Measurements from ENCODE around the gene NOVA2. TPM values are rescaled to one million over a fixed set of nuclear protein-coding genes. Genes with fewer than 3 reads are reported as not detected.

The NOVA2 gene
- total RNA-seq, 1 experiment from 2014 or later, result not detected

GRCh38 chr19:45902651-45903625, 70.7 kb downstream of the NOVA2 start:
- no peaks in the 10 kb centered on the region for H3K9me3 ChIP-seq (ENCODE audit: low read length)
- DNase-seq (peak; percentile 97), ATAC-seq (peak; percentile 91)
- ChIA-PET POLR2A (ENCODE audit: unreplicated experiment) (interaction anchor here (0.5 to 0.7 kb wide), 6 partner anchors 53 to 640 kb away, joined by 3 to 19 read pairs (median 8); no protein-coding TSS in a partner anchor), CTCF (interaction anchor here (0.7 kb wide), 1 partner anchor 17 kb away, joined by 3 read pairs; the partner anchor contains the start of gene IRF2BP1)
- TF ChIP-seq EZH2phosphoT487 (IDR thresholded peaks at IDR 0.05; ENCODE audit: borderline replicate concordance, low read length) (no peak), EZH2 (IDR thresholded peaks at IDR 0.05; ENCODE audit: low read length, unreplicated experiment) (no peak)
- TSS peak; percentile 70 for BruUV-seq (replicated peaks)
- no peaks in the 10 kb centered on the region for H3K36me3 ChIP-seq (ENCODE audit: low read depth, low read length)
- H3K9ac ChIP-seq (ENCODE audit: low read length), result peak overlapping the region; percentile 33; the same call in 1 of the 2 replicates
- peak overlapping the region; percentile 85 for H3K4me3 ChIP-seq (ENCODE audit: low read length)
- H3K9me2 ChIP-seq (replicated peaks; ENCODE audit: low read length), result no peaks in the 10 kb centered on the region
- no peaks in the 10 kb centered on the region for H4K20me1 ChIP-seq (ENCODE audit: low read length)
- no peaks in the 10 kb centered on the region for H3K27me3 ChIP-seq (ENCODE audit: low read length)
- H2AFZ ChIP-seq (ENCODE audit: low read length), result peak overlapping the region; percentile 90
- peak overlapping the region; percentile 85 for H3K4me2 ChIP-seq (ENCODE audit: low read length)
- H3K4me1 ChIP-seq (ENCODE audit: insufficient read depth, low read length), result peaks cover 11% of the 10 kb centered on the region
- intact Hi-C loops (cut with micrococcal nuclease), result loop anchor here (2.0 kb wide), 1 partner anchor 24 kb away; no protein-coding TSS in a partner anchor
- peaks cover 10% of the 10 kb centered on the region; the same call in 1 of the 2 replicates for H3K79me2 ChIP-seq (ENCODE audit: low read length)
- no peak overlapping the region for H3K27ac ChIP-seq (ENCODE audit: low read length)
- H3F3A ChIP-seq (ENCODE audit: low read length, unreplicated experiment), result no peaks in the 10 kb centered on the region

- Histone ChIP-seq H3K9me2 (replicated peaks; ENCODE audit: low read length) (no peaks in the 10 kb centered on the region), H3F3A (ENCODE audit: low read length, unreplicated experiment) (no peaks in the 10 kb centered on the region), H3K9ac (ENCODE audit: low read length) (peak within 1 kb of the TSS; percentile 72), H3K9me3 (ENCODE audit: low read length) (no peaks in the 10 kb centered on the region), H4K20me1 (ENCODE audit: low read length) (no peaks in the 10 kb centered on the region), H3K4me2 (ENCODE audit: low read length) (peak within 1 kb of the TSS; percentile 93), H3K4me1 (ENCODE audit: insufficient read depth, low read length) (peaks cover 11% of the 10 kb centered on the region), H3K27ac (ENCODE audit: low read length) (no peak within 1 kb of the TSS), H3K27me3 (ENCODE audit: low read length) (no peaks in the 10 kb centered on the region), H3K4me3 (ENCODE audit: low read length) (peak within 1 kb of the TSS; percentile 85), H3K79me2 (ENCODE audit: low read length) (peaks cover 10% of the 10 kb centered on the region; the same call in 1 of the 2 replicates), H3K36me3 (ENCODE audit: low read depth, low read length) (no peaks in the 10 kb centered on the region), H2AFZ (ENCODE audit: low read length) (peak within 1 kb of the TSS; percentile 90)
- ATAC-seq (no peak), DNase-seq (no peak)
- intact Hi-C loops (cut with micrococcal nuclease), result loop anchor here (2.0 kb wide), 1 partner anchor 25 kb away; no protein-coding TSS in a partner anchor
- no peak for TF ChIP-seq EZH2 (IDR thresholded peaks at IDR 0.05; ENCODE audit: low read length, unreplicated experiment)
- TF ChIP-seq CTCF (conservative IDR thresholded peaks at IDR 0.05; ENCODE audit: low read depth, low read length), result no peak
- no peak for TF ChIP-seq EZH2phosphoT487 (IDR thresholded peaks at IDR 0.05; ENCODE audit: borderline replicate concordance, low read length)
- ChIA-PET POLR2A (ENCODE audit: unreplicated experiment) (interaction anchor here (0.6 to 0.7 kb wide), 3 partner anchors 54 to 433 kb away, joined by 3 to 10 read pairs (median 4); no protein-coding TSS in a partner anchor), CTCF (no interaction called here)
- BruUV-seq (replicated peaks), result TSS peak; percentile 33
These were observed 71.6 kb downstream of the NOVA2 start, which contains the start of gene MYPOP for GRCh38 chr19:45901912-45902650. MYPOP (minus strand) TSS chr19:45902613; CDS start chr19:45901773, 840 bp downstream.

GRCh38 chr19:45901432-45901911, 72.2 kb downstream of the NOVA2 start:
- Histone ChIP-seq H4K20me1 (ENCODE audit: low read length) (no peaks in the 10 kb centered on the region), H3K9me2 (replicated peaks; ENCODE audit: low read length) (no peaks in the 10 kb centered on the region), H3K9me3 (ENCODE audit: low read length) (no peaks in the 10 kb centered on the region), H3K27ac (ENCODE audit: low read length) (no peak overlapping the region), H3K27me3 (ENCODE audit: low read length) (no peaks in the 10 kb centered on the region), H2AFZ (ENCODE audit: low read length) (peak overlapping the region; percentile 64), H3K4me1 (ENCODE audit: insufficient read depth, low read length) (peaks cover 9% of the 10 kb centered on the region), H3K4me2 (ENCODE audit: low read length) (peak overlapping the region; percentile 93), H3K36me3 (ENCODE audit: low read depth, low read length) (no peaks in the 10 kb centered on the region), H3K4me3 (ENCODE audit: low read length) (peak overlapping the region; percentile 85), H3K79me2 (ENCODE audit: low read length) (peaks cover 10% of the 10 kb centered on the region; the same call in 1 of the 2 replicates), H3F3A (ENCODE audit: low read length, unreplicated experiment) (no peaks in the 10 kb centered on the region), H3K9ac (ENCODE audit: low read length) (no peak overlapping the region; the same call in 1 of the 2 replicates)
- intact Hi-C loops (cut with micrococcal nuclease), result no loop called here
- no TSS peak for BruUV-seq (replicated peaks)
- ChIA-PET CTCF (no interaction called here), POLR2A (ENCODE audit: unreplicated experiment) (no interaction called here)
- no peak for ATAC-seq
- DNase-seq, result no peak
- TF ChIP-seq EZH2 (IDR thresholded peaks at IDR 0.05; ENCODE audit: low read length, unreplicated experiment), result no peak
- TF ChIP-seq CTCF (conservative IDR thresholded peaks at IDR 0.05; ENCODE audit: low read depth, low read length), result no peak
- TF ChIP-seq EZH2phosphoT487 (IDR thresholded peaks at IDR 0.05; ENCODE audit: borderline replicate concordance, low read length), result no peak
